ENCODE data around the gene CD79B.
A peak's percentile ranks its signal among the peaks of the same experiment; 100 is the strongest.

CD79B gene

GRCh38 chr17:63950940-63951907 is 19.1 kb upstream of the CD79B start:
- DNase-seq: peak; percentile 84

- no peak for DNase-seq
Observed at GRCh38 chr17:63949576-63950250, 17.6 kb upstream of the CD79B start.

GRCh38 chr17:63948521-63948920 is 16.4 kb upstream of the CD79B start:
- no peak for DNase-seq

- no peak for DNase-seq
Observed at GRCh38 chr17:63947711-63948330, 15.7 kb upstream of the CD79B start.

- peak; percentile 76 for DNase-seq
Observed at GRCh38 chr17:63946440-63947363, 14.6 kb upstream of the CD79B start.

- DNase-seq: no peak
Observed at GRCh38 chr17:63945784-63946439, 13.8 kb upstream of the CD79B start.

GRCh38 chr17:63944736-63945499 is 12.8 kb upstream of the CD79B start:
- no peak for DNase-seq

- no peak for DNase-seq
Observed at GRCh38 chr17:63943745-63944144, 11.6 kb upstream of the CD79B start.

GRCh38 chr17:63942309-63942985 is 10.3 kb upstream of the CD79B start:
- DNase-seq: no peak

- DNase-seq: no peak
Observed at GRCh38 chr17:63941751-63942150, 9.6 kb upstream of the CD79B start.

GRCh38 chr17:63941162-63941561 is 9.0 kb upstream of the CD79B start:
- DNase-seq: no peak

GRCh38 chr17:63940584-63940983 is 8.5 kb upstream of the CD79B start:
- no peak for DNase-seq

- no peak for DNase-seq
Observed at GRCh38 chr17:63939884-63940283, 7.8 kb upstream of the CD79B start.

GRCh38 chr17:63939401-63939800 is 7.3 kb upstream of the CD79B start:
- DNase-seq: no peak

- no peak for DNase-seq
Observed at GRCh38 chr17:63937920-63938319, 5.8 kb upstream of the CD79B start.

- DNase-seq: no peak
Observed at GRCh38 chr17:63937319-63937718, 5.2 kb upstream of the CD79B start.

- no peak for DNase-seq
Observed at GRCh38 chr17:63934183-63935112, 2.3 kb upstream of the CD79B start.

GRCh38 chr17:63933598-63933997 is 1.5 kb upstream of the CD79B start:
- DNase-seq: no peak

GRCh38 chr17:63932721-63933120 is 590 bp upstream of the CD79B start:
- no peak for DNase-seq

Data from RPMI8226 (cell line).